ENCODE data around the gene TRPC5OS.

Gene TRPC5OS

DNA sequence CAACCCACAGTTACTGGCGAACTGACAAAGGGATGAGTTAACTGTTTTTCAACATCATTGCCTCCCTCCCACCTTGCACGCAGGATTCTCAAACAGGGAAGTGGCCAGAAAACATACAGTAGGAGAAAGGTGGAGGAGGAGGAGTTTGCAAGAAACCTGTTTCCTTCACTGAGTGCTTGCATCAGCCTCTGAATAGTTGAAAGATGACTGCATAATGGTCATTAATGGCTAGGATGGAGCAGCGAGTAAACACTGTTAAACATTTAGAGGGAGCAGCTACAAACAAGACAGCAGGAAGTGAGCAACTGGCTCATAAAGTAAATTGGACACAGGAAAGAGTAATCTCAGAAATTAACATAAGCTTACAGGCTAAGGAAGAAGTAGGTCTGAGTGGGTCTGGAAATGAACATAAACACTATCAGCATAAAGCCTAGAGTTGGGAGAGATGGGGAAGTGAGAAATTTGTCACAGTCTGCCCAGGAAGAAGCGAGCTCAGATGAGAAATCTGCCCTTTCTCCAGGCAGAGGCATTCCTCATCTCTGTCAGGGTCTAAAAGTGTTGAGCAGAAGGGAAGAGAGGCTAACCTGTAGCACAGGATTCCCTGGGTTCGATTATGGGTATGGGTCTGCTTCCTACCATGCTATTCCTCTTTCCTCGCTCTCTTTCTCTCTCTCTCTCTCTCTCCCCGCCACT is 38.6 kb downstream of the TRPC5OS start:
- no peak for DNase-seq

DNA sequence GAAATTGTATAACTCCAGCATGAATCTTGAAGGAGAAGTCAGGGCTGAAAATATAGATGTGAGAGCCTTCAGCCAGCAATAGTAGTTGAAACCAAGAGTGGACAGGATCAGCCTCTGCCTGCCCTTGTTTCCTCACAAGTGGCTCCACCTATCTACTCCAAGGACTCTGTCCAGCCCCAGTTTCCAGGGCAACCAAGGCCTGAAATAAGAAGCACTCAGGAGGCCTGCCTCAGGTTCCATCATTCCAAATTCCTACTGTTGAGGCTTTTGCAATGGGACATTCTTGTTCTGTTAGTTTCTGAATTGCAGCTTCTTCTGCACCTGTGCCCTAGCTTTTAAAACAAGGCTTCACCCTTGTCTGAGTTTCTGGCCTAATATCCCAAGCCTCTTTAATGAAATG is 41.6 kb downstream of the TRPC5OS start:
- no peak for DNase-seq

DNA sequence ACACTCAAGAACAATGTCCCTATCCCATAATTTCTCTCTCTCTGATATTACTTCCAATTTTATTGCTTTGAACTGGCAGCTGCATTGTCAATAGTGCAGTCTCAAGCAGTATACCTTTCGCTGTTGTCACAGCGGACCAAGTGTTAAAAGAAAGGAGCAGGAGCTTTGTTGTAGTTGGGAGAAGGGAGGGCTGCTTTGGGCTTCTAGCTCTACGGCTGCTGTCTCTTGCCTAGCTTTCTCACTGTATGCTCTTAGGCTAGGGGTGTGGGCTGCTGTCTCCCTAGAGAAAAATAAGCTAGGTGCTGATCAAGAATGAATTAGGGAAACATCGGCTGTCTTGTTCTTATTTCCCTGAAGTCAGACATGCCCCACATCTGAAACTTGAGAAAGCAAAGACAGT is 52.5 kb downstream of the TRPC5OS start:
- DNase-seq = no peak
